Measurements from ENCODE around the gene ZFYVE9. TPM values are rescaled to one million over a fixed set of nuclear protein-coding genes. Genes with fewer than 3 reads are reported as not detected.

ZFYVE9 gene
- total and polyA plus RNA-seq, 10 of the 15 experiments (the other 5 are each of a cell fraction or from before 2014, with no cell fraction given) = 0.26 to 6.9 (median 2.3) TPM

- no peak for DNase-seq (ENCODE audit: low read depth, low spot score)
- no peaks in the 10 kb centered on the region for H4K20me1 ChIP-seq (ENCODE audit: control insufficient read depth, insufficient read depth)
- WGBS (ENCODE audit: insufficient coverage, insufficient replicate concordance, low lambda C conversion rate, missing lambda C conversion rate) = 67% methylated on average over 5 of the region's 5 CpGs
- H3K27me3 ChIP-seq (replicated peaks in 1 of 2; ENCODE audit: control insufficient read depth in 2 of 2, insufficient read depth in 2 of 2, low read length in 1 of 2) = no peaks in the 10 kb centered on the region
- no peaks in the 10 kb centered on the region for H3K9me3 ChIP-seq (replicated peaks; ENCODE audit: control insufficient read depth, insufficient read depth, low read length)
- H3K4me1 ChIP-seq (ENCODE audit: control insufficient read depth, insufficient read depth, low read length) = no peaks in the 10 kb centered on the region
- no peak for FAIRE-seq
- RAD21 ChIA-PET (ENCODE audit: unreplicated experiment) = no interaction called here
- BruUV-seq (replicated peaks) = no TSS peak
- SMC1A ChIA-PET (ENCODE audit: uncharacterized antibody, unreplicated experiment) = no interaction called here
- intact Hi-C loops (cut with micrococcal nuclease; ENCODE audit: unreplicated experiment) = no loop called here
- H3K9ac ChIP-seq (ENCODE audit: control insufficient read depth, insufficient read depth, low read length) = no peak overlapping the region
- in situ Hi-C loops (cut with MboI) = no loop called here
- no peaks in the 10 kb centered on the region for H3K36me3 ChIP-seq (ENCODE audit: control insufficient read depth in 2 of 2, insufficient read depth in 2 of 2, low read length in 1 of 2)
- no peak for TF ChIP-seq CREB1 (IDR thresholded peaks at IDR 0.05; ENCODE audit: low read depth)
- TF ChIP-seq POLR2AphosphoS2 (IDR thresholded peaks at IDR 0.05; ENCODE audit: low read depth, low read length) = no peak
- no peak for TF ChIP-seq RELA (IDR thresholded peaks at IDR 0.05; ENCODE audit: borderline replicate concordance, partially characterized antibody)
- no peak for TF ChIP-seq PAX5 (IDR thresholded peaks at IDR 0.05; ENCODE audit: borderline replicate concordance, low read depth, low read length)
- TF ChIP-seq SUPT20H (IDR thresholded peaks at IDR 0.05; ENCODE audit: borderline replicate concordance, control insufficient read depth, low read depth, low read length) = no peak
- no peak for TF ChIP-seq NRF1 (conservative IDR thresholded peaks at IDR 0.05; ENCODE audit: low read depth, low read length)
- TF ChIP-seq RB1 (IDR thresholded peaks at IDR 0.05; ENCODE audit: borderline replicate concordance) = no peak
- H3K27ac ChIP-seq (ENCODE audit: control insufficient read depth, insufficient read depth) = no peak overlapping the region
- no peak overlapping the region for H3K4me2 ChIP-seq (ENCODE audit: control insufficient read depth, insufficient read depth)
- ATAC-seq = no peak
- CTCF ChIA-PET = no interaction called here
- POLR2A ChIA-PET = no interaction called here
- no peak overlapping the region for H2AFZ ChIP-seq (ENCODE audit: control insufficient read depth, low read depth, low read length)
- no peaks in the 10 kb centered on the region for H3K79me2 ChIP-seq (ENCODE audit: control insufficient read depth, insufficient read depth, low read length)
- H3K4me3 ChIP-seq = no peak overlapping the region
These were observed 183.9 kb downstream of the ZFYVE9 start for GRCh38 chr1:52325786-52326185.

- no peaks in the 10 kb centered on the region for H3K27me3 ChIP-seq (replicated peaks in 1 of 2; ENCODE audit: control insufficient read depth in 2 of 2, insufficient read depth in 2 of 2, low read length in 1 of 2)
- no peak for ATAC-seq
- no peak for DNase-seq (ENCODE audit: low read depth, low spot score)
- no peak overlapping the region for H3K4me3 ChIP-seq
- ChIA-PET CTCF (interaction anchor here (0.6 to 1.0 kb wide), 2 partner anchors 18 to 109 kb away, joined by 3 to 4 read pairs; no protein-coding TSS in a partner anchor), POLR2A (no interaction called here), RAD21 (ENCODE audit: unreplicated experiment) (no interaction called here), SMC1A (ENCODE audit: uncharacterized antibody, unreplicated experiment) (no interaction called here)
- intact Hi-C loops (cut with micrococcal nuclease; ENCODE audit: unreplicated experiment) = no loop called here
- no peaks in the 10 kb centered on the region for H3K36me3 ChIP-seq (ENCODE audit: control insufficient read depth in 2 of 2, insufficient read depth in 2 of 2, low read length in 1 of 2)
- H2AFZ ChIP-seq (ENCODE audit: control insufficient read depth, low read depth, low read length) = no peak overlapping the region
- in situ Hi-C loops (cut with MboI) = no loop called here
- no peaks in the 10 kb centered on the region for H3K4me1 ChIP-seq (ENCODE audit: control insufficient read depth, insufficient read depth, low read length)
- no peak overlapping the region for H3K27ac ChIP-seq (ENCODE audit: control insufficient read depth, insufficient read depth)
- H3K9ac ChIP-seq (ENCODE audit: control insufficient read depth, insufficient read depth, low read length) = no peak overlapping the region
- 35% methylated on average over 1 of the region's 1 CpG for WGBS (ENCODE audit: insufficient coverage, insufficient replicate concordance, low lambda C conversion rate, missing lambda C conversion rate)
- H3K9me3 ChIP-seq (replicated peaks; ENCODE audit: control insufficient read depth, insufficient read depth, low read length) = no peaks in the 10 kb centered on the region
- H3K79me2 ChIP-seq (ENCODE audit: control insufficient read depth, insufficient read depth, low read length) = no peaks in the 10 kb centered on the region
- no peak for FAIRE-seq
- no peaks in the 10 kb centered on the region for H4K20me1 ChIP-seq (ENCODE audit: control insufficient read depth, insufficient read depth)
- no TSS peak for BruUV-seq (replicated peaks)
- H3K4me2 ChIP-seq (ENCODE audit: control insufficient read depth, insufficient read depth) = no peak overlapping the region
- no peak for TF ChIP-seq SMARCA5 (IDR thresholded peaks at IDR 0.05)
- TF ChIP-seq PRDM15 (CRISPR knock-in tag; IDR thresholded peaks at IDR 0.05) = no peak
- TF ChIP-seq PAX8 (IDR thresholded peaks at IDR 0.05) = no peak
- no peak for TF ChIP-seq ATF7 (IDR thresholded peaks at IDR 0.05; ENCODE audit: low read depth)
- TF ChIP-seq PAX5 (IDR thresholded peaks at IDR 0.05; ENCODE audit: borderline replicate concordance, low read depth, low read length) = no peak
- TF ChIP-seq CHD4 (IDR thresholded peaks at IDR 0.05) = no peak
These were observed 186.7 kb downstream of the ZFYVE9 start for GRCh38 chr1:52328615-52329014.

Data from GM12878 (cell line).